GM23338 (cell line): ENCODE results near the gene CD44. TPM values are rescaled to one million over a fixed set of nuclear protein-coding genes. Genes with fewer than 3 reads are reported as not detected.

ENCODE experiments used
- ATAC-seq: fragments of 200-7000 bp; cut with Tn5 transposase; 3 replicates; pipeline ENCODE4 v1.9.1; 2020
- DNase-seq: peaks from one replicate; pipeline ENCODE4 v3.0.0-alpha.2; 2015; ENCODE audit warnings: low spot score
- H2AFZ ChIP-seq: fragments of 200-600 bp; sonication (generic); 2 replicates; pipeline ENCODE4 v1.8.0; 2016; ENCODE audit warnings: antibody characterized with exemption, mild to moderate bottlenecking, moderate library complexity
- H3F3A ChIP-seq: fragments of 200-600 bp; sonication (generic); replicated peaks from 2 replicates; pipeline ENCODE4 v1.8.0; 2017; ENCODE audit warnings: antibody characterized with exemption, mixed run types, low read depth
- H3K27ac ChIP-seq: fragments of 200-600 bp; sonication (generic); 2 replicates; pipeline ENCODE4 v1.6.1; 2016; ENCODE audit warnings: low read depth
- H3K27me3 ChIP-seq: fragments of 200-600 bp; sonication (generic); 2 replicates; pipeline ENCODE4 v1.8.0; 2016; ENCODE audit warnings: mild to moderate bottlenecking, mixed run types, moderate library complexity; ENCODE audit not compliant: insufficient read depth
- H3K36me3 ChIP-seq: fragments of 200-600 bp; sonication (generic); 2 replicates; pipeline ENCODE4 v1.8.0; 2016; ENCODE audit warnings: mild to moderate bottlenecking; ENCODE audit not compliant: insufficient read depth
- H3K4me1 ChIP-seq: fragments of 200-600 bp; sonication (generic); 2 replicates; pipeline ENCODE4 v1.8.0; 2016; ENCODE audit warnings: mild to moderate bottlenecking, moderate library complexity; ENCODE audit not compliant: insufficient read depth
- H3K4me2 ChIP-seq: fragments of 200-600 bp; sonication (generic); 2 replicates; pipeline ENCODE4 v1.7.1; 2017; ENCODE audit warnings: mixed run types
- H3K4me3 ChIP-seq: fragments of 200-600 bp; sonication (generic); 2 replicates; pipeline ENCODE4 v1.6.1; 2016; ENCODE audit warnings: mixed run types
- H3K79me2 ChIP-seq: fragments of 200-600 bp; sonication (generic); replicated peaks from 2 replicates; pipeline ENCODE4 v1.8.0; 2017; ENCODE audit warnings: mild to moderate bottlenecking; ENCODE audit not compliant: insufficient read depth
- H3K9me2 ChIP-seq: fragments of 200-600 bp; sonication (generic); 2 replicates; pipeline ENCODE4 v1.8.0; 2017; ENCODE audit not compliant: insufficient read depth
- H4K20me1 ChIP-seq: fragments of 200-600 bp; sonication (generic); replicated peaks from 2 replicates; pipeline ENCODE4 v1.8.0; 2017; ENCODE audit warnings: mild to moderate bottlenecking; ENCODE audit not compliant: insufficient read depth
- H3K27ac Mint-ChIP-seq: 2 replicates; pipeline ENCODE4 v1.8.0; 2020; ENCODE audit warnings: inconsistent platforms, mild to moderate bottlenecking, moderate library complexity, mixed read lengths
- H3K27me3 Mint-ChIP-seq: 3 replicates; pipeline ENCODE4 v1.8.0; 2022; ENCODE audit warnings: low read depth, mild to moderate bottlenecking, moderate library complexity, mixed read lengths, inconsistent platforms; ENCODE audit not compliant: insufficient read depth, poor library complexity
- H3K36me3 Mint-ChIP-seq: 3 replicates; pipeline ENCODE4 v1.8.0; 2021; ENCODE audit warnings: low read depth, mild to moderate bottlenecking, inconsistent platforms, moderate library complexity, mixed read lengths
- H3K4me1 Mint-ChIP-seq: 3 replicates; pipeline ENCODE4 v1.8.0; 2020; ENCODE audit warnings: mild to moderate bottlenecking, inconsistent platforms, mixed read lengths
- H3K4me3 Mint-ChIP-seq: 3 replicates; pipeline ENCODE4 v1.8.0; 2021; ENCODE audit warnings: moderate library complexity, mild to moderate bottlenecking, inconsistent platforms, mixed read lengths
- H3K9me3 Mint-ChIP-seq: 3 replicates; pipeline ENCODE4 v1.8.0; 2020; ENCODE audit warnings: moderate library complexity, mild to moderate bottlenecking, inconsistent platforms, mixed read lengths
- CREB1 ChIP-seq: fragments of 250-450 bp; sonication (Bioruptor Pico); IDR thresholded peaks from 2 replicates; pipeline ENCODE4 v1.5.0; 2020; ENCODE audit warnings: low read depth, mild to moderate bottlenecking, moderate library complexity
- CTCF ChIP-seq, 2 experiments: fragments of 200-600 bp in 1 of 2; sonication (generic) in 1 of 2; conservative IDR thresholded peaks; 2 replicates each; pipeline versions ENCODE4 v1.5.1 to v1.6.1; 2016 to 2017; ENCODE audit warnings: antibody characterized with exemption in 2 of 2, low read depth in 2 of 2, mild to moderate bottlenecking in 2 of 2, moderate library complexity in 1 of 2
- ETS1 ChIP-seq: IDR thresholded peaks from 2 replicates; pipeline ENCODE4 v1.6.1; 2016; ENCODE audit warnings: antibody characterized with exemption
- EZH2 ChIP-seq: fragments of 200-600 bp; sonication (generic); IDR thresholded peaks from one replicate; pipeline ENCODE4 v1.8.0; 2017; ENCODE audit warnings: antibody characterized with exemption, mild to moderate bottlenecking, low read depth; ENCODE audit not compliant: unreplicated experiment
- EZH2phosphoT487 ChIP-seq: fragments of 200-600 bp; sonication (generic); IDR thresholded peaks from one replicate; pipeline ENCODE4 v1.8.1; 2018; ENCODE audit warnings: antibody characterized with exemption; ENCODE audit not compliant: unreplicated experiment
- JUNB ChIP-seq: IDR thresholded peaks from one replicate; pipeline ENCODE4 v1.6.1; 2016; ENCODE audit warnings: antibody characterized with exemption; ENCODE audit not compliant: unreplicated experiment
- NANOG ChIP-seq: IDR thresholded peaks from 2 replicates; pipeline ENCODE4 v1.6.1; 2016; ENCODE audit warnings: antibody characterized with exemption, borderline replicate concordance
- POLR2AphosphoS5 ChIP-seq: IDR thresholded peaks from 2 replicates; pipeline ENCODE4 v1.6.1; 2016; ENCODE audit warnings: antibody characterized with exemption, low read depth
- REST ChIP-seq: IDR thresholded peaks from one replicate; pipeline ENCODE4 v1.6.1; 2018; ENCODE audit warnings: antibody characterized with exemption; ENCODE audit not compliant: unreplicated experiment
- STAT1 ChIP-seq: IDR thresholded peaks from one replicate; pipeline ENCODE4 v1.6.1; 2016; ENCODE audit warnings: antibody characterized with exemption; ENCODE audit not compliant: unreplicated experiment
- ZNF114 ChIP-seq: fragments of 250-450 bp; sonication (Bioruptor Pico); IDR thresholded peaks from 2 replicates; pipeline ENCODE4 v1.5.0; 2020; ENCODE audit warnings: mild to moderate bottlenecking, moderate library complexity
- ZNF331 ChIP-seq: fragments of 250-450 bp; sonication (Bioruptor Pico); IDR thresholded peaks from 2 replicates; pipeline ENCODE4 v1.5.0; 2020; ENCODE audit warnings: low read depth, mild to moderate bottlenecking, moderate library complexity
- ZNF462 ChIP-seq: fragments of 250-450 bp; sonication (Bioruptor Pico); IDR thresholded peaks from 2 replicates; pipeline ENCODE4 v1.5.0; 2020; ENCODE audit warnings: mild to moderate bottlenecking, moderate library complexity
- polyA plus RNA-seq: library from polyadenylated mRNA; unstranded; fragments of >200 nt; fragmentation: Nextera tagmentation; extraction: Ambion mirVana; gene quantifications from 2 replicates; pipeline ENCODE4 v1.2.1, GENCODE V29; 2016
- total RNA-seq: library from RNA; depleted of rRNA; stranded (reverse); fragments of >200 nt; shearing (Covaris generic); gene quantifications from 2 replicates; pipeline ENCODE4 v1.2.3, GENCODE V29; 2014

CD44 gene
- total and polyA plus RNA-seq, 2 experiments from 2014 or later = 4.0 to 10.1 TPM

GRCh38 chr11:35167426-35167954 is 28.5 kb downstream of the CD44 start:
- Histone ChIP-seq H3K27ac (no peak overlapping the region), H3K36me3 (no peaks in the 10 kb centered on the region), H3K79me2 (no peaks in the 10 kb centered on the region), H3K4me2 (no peak overlapping the region), H2AFZ (no peak overlapping the region), H3F3A (no peaks in the 10 kb centered on the region), H4K20me1 (no peaks in the 10 kb centered on the region), H3K27me3 (no peaks in the 10 kb centered on the region), H3K4me3 (no peak overlapping the region), H3K4me1 (peaks cover 16% of the 10 kb centered on the region; the same call in 1 of the 2 replicates), H3K9me2 (peaks cover 7% of the 10 kb centered on the region; the same call in 1 of the 2 replicates)
- no peak for TF ChIP-seq NANOG
- TF ChIP-seq CTCF (conservative IDR thresholded peaks at IDR 0.05; ENCODE audit: low read depth in 2 of 2) = no peak
- TF ChIP-seq STAT1 = no peak
- TF ChIP-seq ZNF462 (CRISPR knock-in tag) = no peak
- no peak for TF ChIP-seq REST
- TF ChIP-seq CREB1 (CRISPR knock-in tag) = no peak
- TF ChIP-seq EZH2phosphoT487 = no peak
- TF ChIP-seq POLR2AphosphoS5 = no peak
- TF ChIP-seq ETS1 = no peak
- no peak for TF ChIP-seq JUNB
- no peak for TF ChIP-seq ZNF331
- no peak for TF ChIP-seq ZNF114 (CRISPR knock-in tag)
- no peak for TF ChIP-seq EZH2
- Mint-ChIP-seq H3K27me3 (no peaks in the 10 kb centered on the region), H3K4me1 (peaks cover 11% of the 10 kb centered on the region; the same call in 2 of the 3 replicates), H3K9me3 (no peaks in the 10 kb centered on the region), H3K27ac (no peak overlapping the region), H3K4me3 (no peak overlapping the region), H3K36me3 (no peaks in the 10 kb centered on the region)
- ATAC-seq = no peak
- DNase-seq = no peak
